Activated CD4-positive, CD25-positive, alpha-beta regulatory T cell treated with anti-CD3 and anti-CD28 coated beads, Interleukin-2, amount 50 U/mL, for 16 hours (primary cell): Measurements from ENCODE around the gene MMP14.
"Not testable (repeated sequence)": the region's sequence is repeated elsewhere in the genome, so short reads cannot be mapped to it uniquely, and the experiment has no call there.

Source experiments
- DNase-seq: peaks from one replicate; pipeline ENCODE4 v3.0.0-alpha.2; 2020; ENCODE audit warnings: low read depth, low spot score

MMP14 gene

GRCh38 chr14:22836301-22837113 lies at the start of gene MMP14:
Gene MMP14, plus strand, starts transcription at chr14:22836585. Its CDS starts 233 bp downstream, at chr14:22836818.
- DNase-seq, result no peak

- no peak for DNase-seq
These were observed 49.7 kb upstream of the MMP14 start for GRCh38 chr14:22786685-22787084.

DNA sequence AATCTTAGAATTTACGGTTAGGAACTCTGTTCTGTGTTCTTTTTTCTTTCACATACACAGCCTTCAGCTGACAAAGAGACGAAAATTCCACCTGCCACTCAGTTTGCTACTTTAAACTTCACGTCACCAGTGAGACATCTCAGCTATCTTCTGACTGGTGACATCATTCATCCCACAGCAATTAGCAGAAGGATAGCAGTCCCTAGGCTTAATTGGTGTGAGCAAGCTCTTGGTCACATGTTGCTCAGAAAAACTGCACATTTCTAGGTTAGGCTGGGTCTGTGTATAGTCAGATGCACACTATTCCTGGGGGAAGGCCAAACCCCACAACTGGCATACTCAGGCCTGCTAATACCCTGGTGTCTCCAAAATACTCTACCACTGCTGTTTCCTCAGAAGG lies 45.1 kb upstream of the MMP14 start:
- no peak for DNase-seq

DNA sequence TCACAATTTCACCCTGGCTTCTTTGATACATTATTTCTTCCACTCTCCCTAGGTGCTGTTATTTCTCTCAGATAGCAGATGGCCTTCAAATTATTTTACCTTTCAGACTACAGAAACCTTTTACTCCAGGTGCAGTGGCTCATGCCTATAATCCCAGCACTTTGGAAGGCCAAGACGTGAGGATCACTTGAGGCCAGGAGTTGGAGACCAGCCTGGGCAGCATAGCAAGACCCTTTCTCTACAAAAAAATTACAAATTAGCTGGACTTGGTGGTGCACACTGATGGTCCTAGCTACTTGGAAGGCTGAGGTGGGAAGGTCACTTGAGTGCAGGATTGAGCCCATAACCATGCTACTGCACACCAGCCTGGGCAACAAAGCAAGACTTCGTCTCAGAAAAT lies 44.2 kb upstream of the MMP14 start:
- no peak for DNase-seq

DNA sequence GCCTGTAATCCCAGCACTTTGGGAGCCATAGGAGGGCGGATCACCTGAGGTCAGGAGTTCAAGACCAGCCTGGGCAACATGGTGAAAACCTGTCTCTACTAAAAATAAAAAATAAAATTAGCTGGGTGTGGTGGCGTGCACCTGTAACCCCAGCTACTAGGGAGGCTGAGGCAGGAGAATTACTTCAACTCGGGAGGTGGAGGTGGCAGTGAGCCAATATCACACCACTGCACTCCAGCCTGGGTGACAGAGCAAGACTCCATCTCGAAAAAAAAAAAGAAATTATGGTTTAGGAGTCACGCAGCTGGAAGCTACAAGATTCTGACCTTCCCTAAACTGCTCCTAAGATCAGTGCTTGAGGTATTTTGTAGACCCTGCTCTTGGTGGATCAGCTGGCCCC lies 42.8 kb upstream of the MMP14 start:
- DNase-seq, result not testable (repeated sequence)

GRCh38 chr14:22793976-22794375 lies 42.4 kb upstream of the MMP14 start:
- DNase-seq, result no peak

GRCh38 chr14:22794551-22794951 lies 41.8 kb upstream of the MMP14 start:
- DNase-seq, result no peak

GRCh38 chr14:22796087-22796707 lies 40.2 kb upstream of the MMP14 start:
- DNase-seq, result no peak

DNA sequence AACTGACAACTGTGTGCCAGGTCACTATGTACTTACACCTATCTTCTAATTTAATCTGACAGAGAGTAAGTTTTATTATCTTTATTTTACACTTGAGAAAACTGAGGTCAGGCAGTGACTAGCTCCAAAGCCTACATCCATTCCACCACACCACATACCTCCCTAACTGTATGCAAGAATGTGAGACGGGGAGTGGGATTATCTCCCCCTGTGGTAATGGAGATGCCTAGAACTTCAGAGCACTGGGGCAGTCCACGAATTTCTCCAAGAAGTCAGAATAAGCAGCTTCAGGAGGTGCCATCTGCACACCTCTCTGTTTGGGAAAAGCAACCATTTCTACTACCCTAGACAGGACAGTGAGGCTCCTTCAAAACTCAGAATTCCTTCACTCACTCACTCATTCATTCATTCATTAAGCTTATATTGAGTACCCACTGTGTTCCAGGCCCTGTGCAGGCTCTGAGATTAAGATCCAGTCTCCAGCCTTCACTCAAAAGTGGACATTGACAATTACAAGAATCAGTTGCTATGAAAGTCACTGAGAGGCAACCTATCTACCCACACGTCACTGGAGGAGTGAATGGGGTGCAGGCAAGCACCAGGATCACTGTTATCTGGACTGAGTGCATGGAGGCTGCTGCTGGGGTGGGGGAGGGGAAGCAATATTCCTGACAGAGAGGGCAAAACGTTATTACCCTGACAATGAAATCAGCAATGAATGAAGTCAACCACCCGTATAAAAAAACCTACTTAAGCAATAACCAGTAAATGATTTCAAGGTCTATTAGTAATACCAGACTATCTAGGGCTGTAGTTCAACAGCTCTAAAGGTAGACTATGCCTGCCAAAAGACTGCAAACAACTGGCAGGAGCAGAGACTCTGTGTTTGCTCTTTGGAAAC lies 39.1 kb upstream of the MMP14 start:
- no peak for DNase-seq

GRCh38 chr14:22798528-22798927 lies 37.9 kb upstream of the MMP14 start:
- DNase-seq, result no peak

DNA sequence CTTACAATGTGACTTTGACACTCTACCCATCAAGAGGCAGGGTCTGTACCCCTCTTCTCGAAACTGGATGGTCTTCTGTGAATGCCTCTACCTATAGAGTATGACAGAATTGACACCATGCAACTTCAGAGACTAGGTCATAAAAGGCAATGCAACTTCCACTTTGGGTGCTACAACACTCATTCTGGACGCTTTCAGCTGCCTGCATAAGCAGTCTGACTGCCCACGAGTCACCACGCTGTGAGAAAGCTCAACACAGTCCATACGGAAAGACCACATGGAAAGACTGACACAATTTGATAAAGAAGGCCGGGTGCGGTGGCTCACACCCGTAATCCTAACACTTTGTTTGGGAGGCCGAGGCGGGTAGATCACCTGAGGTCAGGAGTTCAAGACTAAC lies 36.0 kb upstream of the MMP14 start:
- DNase-seq, result no peak

DNA sequence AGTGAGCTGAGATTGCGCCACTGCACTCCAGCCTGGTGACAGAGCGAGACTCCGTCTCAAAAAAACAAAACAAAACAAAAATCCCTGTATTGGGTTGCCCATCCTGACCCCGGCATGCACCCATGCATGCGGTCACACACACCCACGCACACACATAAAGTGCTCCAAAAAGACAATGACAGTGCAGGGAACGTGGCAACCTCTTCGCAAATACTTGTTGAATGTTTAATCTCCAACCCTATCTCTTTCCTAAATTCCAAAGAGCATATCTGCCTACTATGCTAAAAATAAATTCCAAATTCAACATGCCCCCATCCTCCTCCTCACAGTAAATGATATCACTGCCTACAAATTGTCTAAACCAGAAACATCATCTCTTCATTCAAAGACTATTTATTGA lies 34.7 kb upstream of the MMP14 start:
- DNase-seq, result no peak

GRCh38 chr14:22802860-22803686 lies 33.3 kb upstream of the MMP14 start:
- DNase-seq, result no peak

DNA sequence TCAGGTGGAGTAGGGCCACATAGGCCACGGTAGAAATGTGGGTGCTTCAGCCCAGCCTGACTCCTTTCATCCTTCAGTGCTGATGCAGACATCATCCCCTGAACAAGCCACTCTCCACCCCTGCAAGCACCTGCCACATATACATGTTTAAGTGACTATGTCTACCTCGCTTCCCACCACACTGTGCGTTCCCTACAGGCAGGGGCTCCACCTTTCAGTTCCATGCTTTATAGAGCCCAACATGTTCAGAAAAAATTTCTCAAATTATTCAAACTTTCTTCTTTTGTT lies 32.8 kb upstream of the MMP14 start:
- DNase-seq, result no peak

DNA sequence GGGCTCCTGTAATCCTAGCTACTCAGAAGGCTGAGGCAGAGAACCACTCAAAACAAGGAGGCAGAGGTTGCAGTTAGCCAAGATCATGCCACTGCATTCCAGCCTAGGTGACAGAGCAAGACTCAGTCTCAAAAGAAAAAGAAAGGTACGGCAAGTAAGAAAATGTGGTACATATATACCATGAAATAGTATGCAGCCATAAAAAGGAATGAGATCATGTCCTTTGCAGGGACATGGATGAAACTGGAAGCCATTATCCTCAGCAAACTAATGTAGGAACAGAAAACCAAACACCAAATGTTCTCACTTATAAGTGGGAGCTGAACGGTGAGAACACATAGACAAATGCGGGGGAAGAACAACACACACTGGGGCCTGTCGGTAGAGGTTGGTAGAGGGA lies 31.1 kb upstream of the MMP14 start:
- not testable (repeated sequence) for DNase-seq

DNA sequence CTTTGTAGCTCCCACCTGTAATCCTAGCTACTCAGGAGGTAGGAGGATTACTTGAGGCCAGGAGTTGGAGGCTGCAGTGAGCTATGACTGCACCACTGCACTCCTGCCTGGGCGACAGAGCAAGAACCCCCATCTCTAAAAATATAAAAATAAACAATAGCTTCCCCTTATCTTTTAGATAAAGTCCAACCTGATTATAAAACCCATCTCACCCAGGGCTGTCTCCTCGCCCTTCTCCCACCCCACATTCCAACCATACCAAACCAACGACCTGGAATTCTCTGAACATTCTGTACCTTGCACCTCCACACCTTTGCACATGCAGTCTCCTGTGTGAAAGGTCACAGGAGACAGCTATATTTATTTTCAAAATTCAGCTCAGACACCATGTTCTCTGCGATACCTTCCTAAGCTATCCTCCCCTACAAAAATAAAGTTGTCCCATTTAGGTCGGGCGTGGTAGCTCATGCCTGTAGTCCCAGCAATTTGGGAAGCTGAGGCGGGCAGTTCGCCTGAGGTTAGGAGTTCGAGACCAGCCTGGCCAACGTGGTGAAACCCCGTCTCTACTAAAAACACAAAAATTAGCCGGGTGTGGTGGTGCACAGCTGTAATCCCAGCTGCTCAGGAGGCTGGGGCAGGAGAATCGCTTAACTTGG lies 28.8 kb upstream of the MMP14 start:
- DNase-seq, result no peak

DNA sequence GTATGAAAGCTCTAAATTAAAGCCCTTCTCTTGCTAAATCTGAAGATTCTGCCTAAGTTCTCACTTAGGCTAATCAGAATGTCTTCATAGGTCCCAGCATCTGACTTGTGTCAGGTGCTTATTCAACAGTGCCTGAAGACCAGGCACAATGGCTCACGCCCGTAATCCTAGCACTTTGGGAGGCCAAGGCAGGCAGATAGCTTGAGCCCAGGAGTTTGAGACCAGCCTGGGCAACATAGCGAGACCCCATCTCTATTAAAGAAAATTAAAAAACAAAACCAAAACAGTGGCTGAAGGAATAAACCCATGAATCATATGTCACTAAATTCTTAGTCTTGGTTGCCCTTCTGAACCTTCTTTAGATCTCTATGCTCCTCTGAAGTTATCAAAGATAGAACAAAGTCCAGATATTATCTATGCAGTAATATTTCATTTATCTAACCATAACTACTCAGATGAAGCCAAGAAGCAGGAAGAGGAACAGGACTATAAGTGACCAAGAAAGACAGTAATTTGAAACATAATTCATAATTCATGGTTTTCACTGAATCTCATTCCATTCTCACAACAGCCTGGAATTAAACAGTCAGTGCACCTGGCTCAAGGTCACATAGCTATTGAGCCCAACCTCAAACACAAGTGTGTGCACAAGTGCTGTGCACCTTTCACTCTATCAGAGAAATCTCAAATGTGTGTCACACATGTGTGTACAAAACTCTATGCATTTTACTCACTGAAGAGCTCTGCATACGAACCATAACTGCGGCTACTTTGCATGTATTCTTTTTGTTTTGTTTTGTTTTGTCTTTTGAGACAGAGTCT lies 27.8 kb upstream of the MMP14 start:
- DNase-seq, result no peak

- no peak for DNase-seq
These were observed 24.7 kb upstream of the MMP14 start for GRCh38 chr14:22811722-22812121.

DNA sequence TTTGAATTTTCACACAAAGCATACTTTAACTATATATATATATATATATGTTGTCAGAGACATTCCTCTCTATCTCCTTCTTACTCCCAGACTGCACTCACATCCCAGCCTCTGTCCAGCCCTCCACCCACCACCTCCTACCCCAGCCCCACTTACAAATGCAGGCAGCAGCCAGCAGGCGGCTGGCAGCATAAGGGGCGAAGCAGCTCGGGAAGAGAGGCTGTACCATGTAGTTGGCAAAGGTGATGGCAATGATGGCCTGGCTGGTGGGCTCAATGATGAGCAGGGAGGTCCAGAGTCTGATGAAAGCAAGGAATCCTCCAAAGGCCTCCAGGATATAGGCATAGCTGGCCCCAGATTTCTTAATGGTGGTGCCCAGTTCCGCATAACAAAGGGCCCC lies 23.6 kb upstream of the MMP14 start:
- no peak for DNase-seq

GRCh38 chr14:22813145-22813544 lies 23.2 kb upstream of the MMP14 start:
- no peak for DNase-seq
